ENCODE measurements around the gene GZMH. TPM values are rescaled to one million over a fixed set of nuclear protein-coding genes. Genes with fewer than 3 reads are reported as not detected.

The GZMH gene
- total and polyA plus RNA-seq, 12 donors = 0.28 to 6.4 (median 0.55) TPM; not detected in 4

DNA sequence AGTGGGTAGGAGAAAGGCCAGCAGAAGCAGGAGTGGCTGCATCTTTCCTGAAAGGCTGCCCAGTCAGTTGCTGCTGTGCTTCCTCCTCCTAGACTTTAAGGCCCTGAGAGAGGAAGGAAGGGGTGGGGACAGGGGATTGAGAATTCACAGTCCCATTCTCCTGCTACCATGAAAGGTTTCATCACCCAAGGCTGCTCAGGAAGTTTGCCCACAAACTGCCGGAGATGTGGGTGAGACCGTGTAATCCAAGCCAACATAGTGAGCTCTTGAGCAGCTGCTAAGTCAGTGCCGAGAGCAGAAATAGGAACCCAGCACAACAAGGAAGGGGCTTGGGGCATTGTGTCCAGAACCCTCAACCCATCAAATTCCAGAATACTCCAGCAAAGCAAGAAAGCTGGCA lies 33.3 kb downstream of the GZMH start, which contains the start of gene CTSG:
Gene CTSG (minus strand): TSS at position 69 of the 400 bp plus-strand sequence. CDS start 27 bp downstream, at position 42.
- TF ChIP-seq, protein P1, sequence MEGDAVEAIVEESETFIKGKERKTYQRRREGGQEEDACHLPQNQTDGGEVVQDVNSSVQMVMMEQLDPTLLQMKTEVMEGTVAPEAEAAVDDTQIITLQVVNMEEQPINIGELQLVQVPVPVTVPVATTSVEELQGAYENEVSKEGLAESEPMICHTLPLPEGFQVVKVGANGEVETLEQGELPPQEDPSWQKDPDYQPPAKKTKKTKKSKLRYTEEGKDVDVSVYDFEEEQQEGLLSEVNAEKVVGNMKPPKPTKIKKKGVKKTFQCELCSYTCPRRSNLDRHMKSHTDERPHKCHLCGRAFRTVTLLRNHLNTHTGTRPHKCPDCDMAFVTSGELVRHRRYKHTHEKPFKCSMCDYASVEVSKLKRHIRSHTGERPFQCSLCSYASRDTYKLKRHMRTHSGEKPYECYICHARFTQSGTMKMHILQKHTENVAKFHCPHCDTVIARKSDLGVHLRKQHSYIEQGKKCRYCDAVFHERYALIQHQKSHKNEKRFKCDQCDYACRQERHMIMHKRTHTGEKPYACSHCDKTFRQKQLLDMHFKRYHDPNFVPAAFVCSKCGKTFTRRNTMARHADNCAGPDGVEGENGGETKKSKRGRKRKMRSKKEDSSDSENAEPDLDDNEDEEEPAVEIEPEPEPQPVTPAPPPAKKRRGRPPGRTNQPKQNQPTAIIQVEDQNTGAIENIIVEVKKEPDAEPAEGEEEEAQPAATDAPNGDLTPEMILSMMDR (IDR thresholded peaks at IDR 0.05) = no peak
- DNase-seq = no peak
- H3K4me1 ChIP-seq = peaks cover 0 to 11% (median 0%) of the 10 kb centered on the region in 9 donors
- H3K27me3 ChIP-seq = peaks cover 0 to 8% (median 0%) of the 10 kb centered on the region in 7 donors
- no peaks in the 10 kb centered on the region for H3K36me3 ChIP-seq
- ATAC-seq = no peak
- 57 to 71% methylated on average over 3 of the region's 3 CpGs for WGBS, 2 donors
- intact Hi-C loops (cut with DNase I) = no loop called here
- no peak within 1 kb of the TSS for H3K27ac ChIP-seq
- no peak within 1 kb of the TSS for H3K4me3 ChIP-seq
- no peaks in the 10 kb centered on the region for H3K9me3 ChIP-seq

DNA sequence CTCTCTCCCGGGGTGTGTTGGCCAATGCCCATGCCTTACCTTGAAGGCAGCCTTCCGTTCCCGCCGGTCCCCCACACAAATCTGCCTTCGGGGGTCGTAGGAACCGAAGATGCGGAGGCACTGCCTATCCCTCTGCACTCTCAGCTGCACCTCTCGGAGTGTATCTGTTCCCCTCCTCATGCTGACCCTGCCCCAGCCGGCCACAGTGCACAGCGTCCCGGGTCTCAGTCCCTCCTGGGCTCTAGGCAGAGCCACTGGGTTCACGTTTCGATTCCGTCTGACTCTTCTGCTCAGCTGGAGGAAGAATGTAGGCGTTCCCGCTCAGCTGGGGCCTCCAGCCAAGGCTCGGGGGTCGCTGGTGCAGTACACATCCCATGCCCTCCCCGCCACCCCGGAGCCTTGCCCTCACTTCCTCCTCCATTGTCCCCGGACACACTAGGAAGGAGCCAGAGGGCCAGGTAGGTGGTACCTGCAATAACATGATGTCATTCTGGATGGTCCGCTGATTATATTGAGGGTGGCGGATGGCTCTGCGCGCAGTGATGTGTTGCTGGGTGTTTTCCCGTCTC lies 35.2 kb downstream of the GZMH start:
- no peak for ATAC-seq
- Histone ChIP-seq H3K27ac (no peak overlapping the region), H3K27me3 (peaks cover 0 to 8% (median 0%) of the 10 kb centered on the region in 7 donors), H3K36me3 (no peaks in the 10 kb centered on the region), H3K4me1 (peaks cover 0 to 11% (median 0%) of the 10 kb centered on the region in 9 donors), H3K4me3 (no peak overlapping the region), H3K9me3 (peaks cover 0 to 14% (median 0%) of the 10 kb centered on the region in 11 donors)
- intact Hi-C loops (cut with DNase I) = no loop called here
- WGBS, 2 donors = 80 to 84% methylated on average over 27 of the region's 27 CpGs
- DNase-seq = no peak
- TF ChIP-seq, protein P1 (IDR thresholded peaks at IDR 0.05) = no peak

DNA sequence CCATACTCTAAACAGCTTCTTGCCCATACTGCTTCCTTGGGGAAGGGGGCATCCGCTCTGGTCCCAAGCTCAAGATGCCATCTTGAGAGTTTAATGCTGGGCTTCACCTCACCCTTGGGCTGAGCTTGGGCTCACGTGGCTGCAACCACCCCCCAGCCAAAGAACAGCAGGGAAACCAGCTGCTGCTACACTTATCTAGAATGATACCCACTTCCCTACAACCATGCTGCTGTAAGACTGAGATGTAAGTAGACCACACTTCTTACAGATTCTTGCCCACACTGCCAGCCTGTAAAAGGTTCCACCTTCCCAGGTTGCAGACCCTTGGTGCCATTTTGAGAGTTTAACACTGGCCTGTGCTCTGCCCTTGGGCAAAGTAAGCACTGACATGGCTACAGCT lies 43.2 kb downstream of the GZMH start:
- Histone ChIP-seq H3K9me3 (peaks cover 0 to 52% (median 11%) of the 10 kb centered on the region in 11 donors), H3K4me1 (no peaks in the 10 kb centered on the region), H3K4me3 (no peak overlapping the region), H3K27me3 (no peaks in the 10 kb centered on the region), H3K27ac (no peak overlapping the region), H3K36me3 (no peaks in the 10 kb centered on the region)
- no peak for ATAC-seq
- TF ChIP-seq, protein P1 (IDR thresholded peaks at IDR 0.05) = no peak
- WGBS, 2 donors = 61 to 62% methylated on average over 2 of the region's 2 CpGs
- intact Hi-C loops (cut with DNase I) = no loop called here
- DNase-seq = no peak

DNA sequence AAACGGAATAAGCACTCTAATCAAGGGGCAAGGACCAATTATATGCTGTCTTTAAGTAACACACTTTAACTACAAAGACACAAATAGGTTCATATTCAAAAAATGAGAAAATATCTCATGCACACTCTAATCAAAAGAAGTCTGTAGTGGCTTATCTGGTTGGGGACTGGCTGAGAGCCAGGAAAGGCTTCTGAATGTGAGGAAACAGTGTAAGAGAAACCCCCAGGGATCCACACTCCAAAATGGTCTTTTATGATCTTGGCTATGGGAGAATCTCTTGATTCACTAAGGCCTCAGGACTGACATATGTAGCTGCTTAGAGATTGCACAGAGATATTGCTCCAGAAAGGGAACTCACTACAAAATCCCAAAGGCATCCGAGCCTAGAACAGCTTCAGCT lies 43.7 kb downstream of the GZMH start:
- Histone ChIP-seq H3K4me3 (no peak overlapping the region), H3K4me1 (no peaks in the 10 kb centered on the region), H3K27ac (no peak overlapping the region), H3K36me3 (no peaks in the 10 kb centered on the region), H3K27me3 (no peaks in the 10 kb centered on the region), H3K9me3 (peaks cover 0 to 52% (median 11%) of the 10 kb centered on the region in 11 donors)
- no peak for DNase-seq
- TF ChIP-seq, protein P1 (IDR thresholded peaks at IDR 0.05) = no peak
- ATAC-seq = no peak
- 43 to 52% methylated on average over 2 of the region's 2 CpGs for WGBS, 2 donors
- intact Hi-C loops (cut with DNase I) = no loop called here
